H1 (cell line): Measurements from ENCODE around the gene MS4A18. TPM values are rescaled to one million over a fixed set of nuclear protein-coding genes. Genes with fewer than 3 reads are reported as not detected.

Source experiments
- ASH2L ChIP-seq: fragments of 200-600, 300-600 bp; sonication (generic); IDR thresholded peaks from one replicate; pipeline ENCODE4 v1.7.1; 2017; ENCODE audit warnings: low read length
- ATF2 ChIP-seq: IDR thresholded peaks from 2 replicates; pipeline ENCODE4 v1.6.1; 2012; ENCODE audit warnings: low read length, inconsistent platforms
- BACH1 ChIP-seq: IDR thresholded peaks from 2 replicates; pipeline ENCODE4 v1.6.1; 2012; ENCODE audit warnings: low read length, improper control_type of control experiment
- POLR2A ChIP-seq, 2 experiments: IDR thresholded peaks; 1 replicate in 1 of 2; 2 replicates in 1 of 2; pipeline ENCODE4 v1.6.1; 2011; ENCODE audit warnings: low read depth in 2 of 2, low read length in 2 of 2, mild to moderate bottlenecking in 2 of 2; ENCODE audit errors: control extremely low read depth in 1 of 2
- RFX5 ChIP-seq: IDR thresholded peaks from 2 replicates; pipeline ENCODE4 v1.6.1; 2011; ENCODE audit warnings: low read depth, low read length, improper control_type of control experiment, borderline replicate concordance
- SP2 ChIP-seq: IDR thresholded peaks from 2 replicates; pipeline ENCODE4 v1.6.1; 2012; ENCODE audit warnings: mild to moderate bottlenecking, low read length, inconsistent platforms
- TEAD4 ChIP-seq: IDR thresholded peaks from 2 replicates; pipeline ENCODE4 v1.6.1; 2012; ENCODE audit warnings: low read depth, low read length, inconsistent platforms, mixed read lengths
- polyA plus RNA-seq, 7 experiments: library from polyadenylated mRNA; depleted of rRNA in 3 of 7; stranded (reverse) in 5 of 7; unstranded in 2 of 7; fragments of >200 nt in 5 of 7; fragments of 200-250 nt in 2 of 7; gene quantifications; 1 replicate in 5 of 7; 2 replicates in 1 of 7; 4 replicates in 1 of 7; pipeline versions ENCODE4 v1.2.1 to v1.2.3, GENCODE V29; 2011 to 2013; ENCODE audit warnings: missing spikeins in 2 of 7, mixed read lengths in 2 of 7
- total RNA-seq: library from RNA; stranded (reverse); fragmentation: NEBNext Ultra II Directional; extraction: Animal tissue kit (Norgen Biotek cat#: 25700); gene quantifications from 2 replicates; pipeline ENCODE4 v1.2.1, GENCODE V29; 2021
- TF ChIP-seq, protein P1 (sequence below), 3 experiments: IDR thresholded peaks; 1 replicate in 2 of 3; 2 replicates in 1 of 3; pipeline versions ENCODE4 v1.5.1 to v1.6.1; 2011; ENCODE audit warnings: low read length in 3 of 3, mild to moderate bottlenecking in 3 of 3, inconsistent platforms in 2 of 3, low read depth in 1 of 3, moderate library complexity in 1 of 3; ENCODE audit not compliant: insufficient read depth in 1 of 3; ENCODE audit errors: control extremely low read depth in 1 of 3

The MS4A18 gene
- total and polyA plus RNA-seq, 2 of the 8 experiments (the other 6 are each of a cell fraction or from before 2014, with no cell fraction given): not detected

GRCh38 chr11:60772666-60773065 is 48.1 kb downstream of the MS4A18 start (continued):
- TF ChIP-seq, protein P1, sequence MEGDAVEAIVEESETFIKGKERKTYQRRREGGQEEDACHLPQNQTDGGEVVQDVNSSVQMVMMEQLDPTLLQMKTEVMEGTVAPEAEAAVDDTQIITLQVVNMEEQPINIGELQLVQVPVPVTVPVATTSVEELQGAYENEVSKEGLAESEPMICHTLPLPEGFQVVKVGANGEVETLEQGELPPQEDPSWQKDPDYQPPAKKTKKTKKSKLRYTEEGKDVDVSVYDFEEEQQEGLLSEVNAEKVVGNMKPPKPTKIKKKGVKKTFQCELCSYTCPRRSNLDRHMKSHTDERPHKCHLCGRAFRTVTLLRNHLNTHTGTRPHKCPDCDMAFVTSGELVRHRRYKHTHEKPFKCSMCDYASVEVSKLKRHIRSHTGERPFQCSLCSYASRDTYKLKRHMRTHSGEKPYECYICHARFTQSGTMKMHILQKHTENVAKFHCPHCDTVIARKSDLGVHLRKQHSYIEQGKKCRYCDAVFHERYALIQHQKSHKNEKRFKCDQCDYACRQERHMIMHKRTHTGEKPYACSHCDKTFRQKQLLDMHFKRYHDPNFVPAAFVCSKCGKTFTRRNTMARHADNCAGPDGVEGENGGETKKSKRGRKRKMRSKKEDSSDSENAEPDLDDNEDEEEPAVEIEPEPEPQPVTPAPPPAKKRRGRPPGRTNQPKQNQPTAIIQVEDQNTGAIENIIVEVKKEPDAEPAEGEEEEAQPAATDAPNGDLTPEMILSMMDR (IDR thresholded peaks at IDR 0.05; ENCODE audit: control extremely low read depth in 1 of 3, insufficient read depth in 1 of 3, low read depth in 1 of 3, low read length in 3 of 3): no peak
- TF ChIP-seq SP2: no peak
- no peak for TF ChIP-seq ASH2L
- no peak for TF ChIP-seq TEAD4
- TF ChIP-seq ATF2: no peak
- TF ChIP-seq BACH1: no peak
- TF ChIP-seq RFX5: no peak
- TF ChIP-seq POLR2A (IDR thresholded peaks at IDR 0.05; ENCODE audit: control extremely low read depth in 1 of 2, low read depth in 2 of 2, low read length in 2 of 2): no peak
